SK-N-MC (cell line): ENCODE results near the gene CYB5D1.

Source experiments
- EZH2 ChIP-seq: fragments of 200-600 bp; sonication (generic); IDR thresholded peaks from one replicate; pipeline ENCODE4 v1.6.1; 2017; ENCODE audit warnings: antibody characterized with exemption
- FOXP2 ChIP-seq: optimal IDR thresholded peaks from 2 replicates; pipeline ENCODE3; 2011; ENCODE audit warnings: mild to moderate bottlenecking, moderate library complexity; ENCODE audit not compliant: insufficient read depth; ENCODE audit errors: extremely low read length, control extremely low read depth
- POLR2AphosphoS5 ChIP-seq: IDR thresholded peaks from 2 replicates; pipeline ENCODE4 v1.6.1; 2012; ENCODE audit warnings: mild to moderate bottlenecking, low read depth, low read length, borderline replicate concordance

DNA sequence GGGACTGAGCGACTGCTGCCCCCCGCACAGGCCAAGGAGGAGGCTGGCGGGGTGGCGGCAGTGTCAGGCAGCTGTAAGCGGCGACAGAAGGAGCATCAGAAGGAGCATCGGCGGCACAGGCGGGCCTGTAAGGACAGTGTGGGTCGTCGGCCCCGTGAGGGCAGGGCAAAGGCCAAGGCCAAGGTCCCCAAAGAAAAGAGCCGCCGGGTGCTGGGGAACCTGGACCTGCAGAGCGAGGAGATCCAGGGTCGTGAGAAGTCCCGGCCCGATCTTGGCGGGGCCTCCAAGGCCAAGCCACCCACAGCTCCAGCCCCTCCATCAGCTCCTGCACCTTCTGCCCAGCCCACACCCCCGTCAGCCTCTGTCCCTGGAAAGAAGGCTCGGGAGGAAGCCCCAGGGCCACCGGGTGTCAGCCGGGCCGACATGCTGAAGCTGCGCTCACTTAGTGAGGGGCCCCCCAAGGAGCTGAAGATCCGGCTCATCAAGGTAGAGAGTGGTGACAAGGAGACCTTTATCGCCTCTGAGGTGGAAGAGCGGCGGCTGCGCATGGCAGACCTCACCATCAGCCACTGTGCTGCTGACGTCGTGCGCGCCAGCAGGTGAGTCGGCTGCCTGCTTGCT lies 8.6 kb upstream of the CYB5D1 start:
- TF ChIP-seq POLR2AphosphoS5 (no peak), EZH2 (no peak), FOXP2 (no peak)
